Colonic mucosa (tissue), 4 donors: Measurements from ENCODE around the gene RASGRF2. TPM values are rescaled to one million over a fixed set of nuclear protein-coding genes. Genes with fewer than 3 reads are reported as not detected.

Experiments used
- DNase-seq: peaks from one replicate; pipeline ENCODE4 v3.0.0-alpha.2; 2020
- H3K27ac ChIP-seq: fragments of 200-600 bp; one replicate; pipeline ENCODE4 v1.8.0; 2021
- H3K27me3 ChIP-seq: fragments of 200-600 bp; one replicate; pipeline ENCODE4 v1.8.0; 2021
- H3K36me3 ChIP-seq: fragments of 200-600 bp; one replicate; pipeline ENCODE4 v1.8.0; 2021
- H3K4me1 ChIP-seq: fragments of 200-600 bp; one replicate; pipeline ENCODE4 v1.8.0; 2021; ENCODE audit warnings: mild to moderate bottlenecking
- H3K4me3 ChIP-seq: fragments of 200-600 bp; one replicate; pipeline ENCODE4 v1.8.0; 2021
- H3K9ac ChIP-seq, 2 donors: one replicate each; pipeline ENCODE4 v1.7.0; 2013; ENCODE audit warnings: control low read depth in 2 of 2, low read depth in 2 of 2, low read length in 2 of 2
- H3K9me3 ChIP-seq: fragments of 200-600 bp; one replicate; pipeline ENCODE4 v1.8.0; 2021
- intact Hi-C: fragments of 100-400 bp; cut with DNase I; formaldehyde crosslinking; loops from one replicate; pipeline ENCODE4 v1.14.1; 2022
- total RNA-seq, 2 donors: library from RNA; stranded (reverse); fragmentation: NEBNext Ultra II Directional in 1 of 2; extraction: Animal tissue kit (Norgen Biotek cat#: 25700) in 1 of 2; gene quantifications; one replicate each; pipeline ENCODE4 v1.2.1, GENCODE V29; 2021
- TF ChIP-seq, protein P1 (sequence below): fragments of 200-600 bp; IDR thresholded peaks from one replicate; pipeline ENCODE4 v1.8.0; 2022; ENCODE audit warnings: antibody characterized with exemption, mild to moderate bottlenecking
- donor health status: healthy.
- donor health status: DM: no; HTN: no; CAD: no.
- donor health status: DM: no; HTN: no; CAD: no.

The RASGRF2 gene
- total RNA-seq, 2 donors from 2014 or later = 2.8 to 3.5 TPM

DNA sequence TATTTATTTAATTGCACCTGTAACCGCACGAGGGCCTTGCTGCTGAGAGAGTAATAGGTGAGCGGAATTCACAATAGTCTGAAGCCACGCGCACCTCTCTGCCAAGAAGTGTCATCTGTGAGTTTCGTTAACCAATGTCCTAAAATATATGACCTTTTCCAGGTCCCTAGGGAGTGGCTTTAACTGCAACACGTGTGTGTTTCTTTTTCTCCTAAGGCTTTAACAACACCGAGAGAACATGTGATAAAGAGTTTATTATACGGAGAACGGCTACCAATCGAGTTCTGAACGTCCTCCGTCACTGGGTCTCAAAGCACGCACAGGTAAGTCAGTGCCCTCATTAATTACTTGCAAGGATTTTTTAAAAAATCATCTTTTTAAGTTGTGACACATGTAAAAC is 219.8 kb downstream of the RASGRF2 start:
- intact Hi-C loops = no loop called here
- H3K9me3 ChIP-seq = no peaks in the 10 kb centered on the region
- H3K4me1 ChIP-seq = no peaks in the 10 kb centered on the region
- no peaks in the 10 kb centered on the region for H3K36me3 ChIP-seq
- TF ChIP-seq, protein P1, sequence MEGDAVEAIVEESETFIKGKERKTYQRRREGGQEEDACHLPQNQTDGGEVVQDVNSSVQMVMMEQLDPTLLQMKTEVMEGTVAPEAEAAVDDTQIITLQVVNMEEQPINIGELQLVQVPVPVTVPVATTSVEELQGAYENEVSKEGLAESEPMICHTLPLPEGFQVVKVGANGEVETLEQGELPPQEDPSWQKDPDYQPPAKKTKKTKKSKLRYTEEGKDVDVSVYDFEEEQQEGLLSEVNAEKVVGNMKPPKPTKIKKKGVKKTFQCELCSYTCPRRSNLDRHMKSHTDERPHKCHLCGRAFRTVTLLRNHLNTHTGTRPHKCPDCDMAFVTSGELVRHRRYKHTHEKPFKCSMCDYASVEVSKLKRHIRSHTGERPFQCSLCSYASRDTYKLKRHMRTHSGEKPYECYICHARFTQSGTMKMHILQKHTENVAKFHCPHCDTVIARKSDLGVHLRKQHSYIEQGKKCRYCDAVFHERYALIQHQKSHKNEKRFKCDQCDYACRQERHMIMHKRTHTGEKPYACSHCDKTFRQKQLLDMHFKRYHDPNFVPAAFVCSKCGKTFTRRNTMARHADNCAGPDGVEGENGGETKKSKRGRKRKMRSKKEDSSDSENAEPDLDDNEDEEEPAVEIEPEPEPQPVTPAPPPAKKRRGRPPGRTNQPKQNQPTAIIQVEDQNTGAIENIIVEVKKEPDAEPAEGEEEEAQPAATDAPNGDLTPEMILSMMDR = no peak
- no peak overlapping the region for H3K27ac ChIP-seq
- H3K27me3 ChIP-seq = no peaks in the 10 kb centered on the region
- no peak for DNase-seq
- H3K9ac ChIP-seq = no peak overlapping the region
- H3K4me3 ChIP-seq = no peak overlapping the region

- Histone ChIP-seq H3K36me3 (no peaks in the 10 kb centered on the region), H3K4me3 (no peak overlapping the region), H3K9ac (no peak overlapping the region), H3K27me3 (no peaks in the 10 kb centered on the region), H3K27ac (no peak overlapping the region), H3K9me3 (no peaks in the 10 kb centered on the region), H3K4me1 (no peaks in the 10 kb centered on the region)
- no peak for DNase-seq
- TF ChIP-seq, protein P1 = no peak
- intact Hi-C loops = no loop called here
Observed at GRCh38 chr5:81180780-81181460, 220.8 kb downstream of the RASGRF2 start.

GRCh38 chr5:81181576-81182316 is 221.6 kb downstream of the RASGRF2 start:
- TF ChIP-seq, protein P1 = no peak
- intact Hi-C loops = no loop called here

DNA sequence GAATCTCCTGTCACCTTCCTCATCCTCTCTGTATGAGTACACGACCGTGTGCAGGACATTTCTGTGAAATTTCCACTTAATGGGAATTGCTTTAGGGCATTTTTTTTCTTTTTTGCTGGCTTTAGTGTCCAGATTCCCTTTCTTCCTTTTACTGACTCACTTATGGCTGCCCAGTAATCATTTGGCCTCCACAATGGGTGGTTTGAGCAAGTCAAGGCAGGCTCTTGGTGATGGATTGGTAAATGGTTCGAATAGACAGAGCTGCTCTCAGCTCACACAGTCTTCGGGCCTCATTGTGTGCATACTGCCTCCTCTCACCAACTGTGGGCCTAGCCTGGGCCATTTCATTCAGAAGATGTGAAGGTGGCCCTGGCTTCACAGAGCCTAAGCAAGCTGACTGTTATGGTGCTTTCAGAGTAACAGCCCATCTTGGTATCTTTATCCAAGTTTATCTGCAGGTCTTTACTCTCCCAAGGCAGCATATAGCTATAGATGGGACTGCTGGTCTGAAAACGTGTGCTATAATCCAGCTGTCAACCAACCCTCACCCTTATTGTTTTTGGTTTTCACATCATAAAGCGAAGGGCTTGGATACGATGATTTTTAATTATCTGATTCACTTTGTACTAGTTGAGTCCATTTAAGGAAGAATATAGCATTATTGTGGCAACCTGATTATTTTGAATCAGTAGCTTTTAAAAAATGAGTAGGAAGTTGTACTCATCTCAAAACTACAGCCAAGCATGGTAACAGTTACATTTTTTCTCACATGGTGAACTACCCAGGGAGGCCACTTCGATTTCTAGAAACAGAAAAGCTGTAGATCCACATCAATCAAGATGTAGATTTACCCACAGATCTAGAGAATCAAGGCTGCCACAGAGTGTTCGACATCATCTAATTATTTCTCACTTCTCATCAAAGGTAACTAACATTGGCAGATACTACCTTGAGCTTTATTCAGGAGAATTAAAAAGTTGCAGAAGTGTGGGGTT is 222.5 kb downstream of the RASGRF2 start:
- Histone ChIP-seq H3K4me1 (no peaks in the 10 kb centered on the region), H3K4me3 (no peak overlapping the region), H3K27ac (no peak overlapping the region), H3K36me3 (no peaks in the 10 kb centered on the region), H3K9me3 (no peaks in the 10 kb centered on the region), H3K9ac (no peak overlapping the region), H3K27me3 (no peaks in the 10 kb centered on the region)
- intact Hi-C loops = no loop called here
- TF ChIP-seq, protein P1 = no peak
- no peak for DNase-seq

More at GRCh38 chr5:81181576-81182316, 221.6 kb downstream of the RASGRF2 start:
- H3K36me3 ChIP-seq = no peaks in the 10 kb centered on the region
- no peaks in the 10 kb centered on the region for H3K9me3 ChIP-seq
- H3K27ac ChIP-seq = no peak overlapping the region
- H3K27me3 ChIP-seq = no peaks in the 10 kb centered on the region
- H3K4me3 ChIP-seq = no peak overlapping the region
- H3K9ac ChIP-seq = no peak overlapping the region
- no peaks in the 10 kb centered on the region for H3K4me1 ChIP-seq
- no peak for DNase-seq
